Brain pericyte (primary cell): ENCODE data around the gene MYADM.

Source experiments
- DNase-seq: peaks from one replicate; pipeline ENCODE4 v3.0.0-alpha.2; 2012; ENCODE audit warnings: low read depth, low spot score

Gene MYADM

GRCh38 chr19:53884256-53884655, 16.6 kb downstream of the MYADM start:
- no peak for DNase-seq

- DNase-seq = no peak
Measured at GRCh38 chr19:53885036-53885435, 17.4 kb downstream of the MYADM start.

DNA sequence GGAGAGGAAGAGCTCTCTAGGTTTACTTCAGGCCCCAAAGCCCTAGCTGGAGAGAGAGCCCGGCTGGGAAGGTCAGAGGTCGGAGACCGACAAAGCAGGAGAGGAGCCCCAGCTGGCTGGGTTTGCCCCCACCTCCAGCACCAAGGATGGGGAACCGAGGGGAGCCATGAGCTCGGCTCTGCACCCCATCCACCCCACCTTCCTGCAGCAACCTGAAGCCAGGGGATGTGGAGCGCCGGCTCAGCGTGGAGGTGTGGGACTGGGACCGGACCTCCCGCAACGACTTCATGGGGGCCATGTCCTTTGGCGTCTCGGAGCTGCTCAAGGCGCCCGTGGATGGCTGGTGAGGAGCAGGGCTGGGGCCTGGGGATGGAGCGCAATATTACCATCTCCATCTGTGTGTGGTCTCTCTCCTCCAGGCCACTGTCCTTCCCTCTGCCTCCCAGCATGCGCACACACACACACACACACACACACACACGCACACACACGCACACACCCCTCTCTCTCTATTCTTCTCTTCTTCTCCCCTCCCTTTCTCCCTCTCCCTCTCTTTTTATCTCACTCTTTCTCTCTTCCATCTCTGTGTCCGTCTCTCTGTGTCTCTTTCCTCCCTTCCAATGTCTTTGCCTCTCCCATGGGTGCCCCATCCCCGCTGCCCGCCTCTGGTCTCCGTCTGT, 24.8 kb downstream of the MYADM start:
- DNase-seq = no peak

- no peak for DNase-seq
Measured at GRCh38 chr19:53892981-53893325, 25.3 kb downstream of the MYADM start.

- DNase-seq = no peak
Measured at GRCh38 chr19:53894707-53895106, 27.0 kb downstream of the MYADM start.

GRCh38 chr19:53896682-53897081, 29.0 kb downstream of the MYADM start:
- no peak for DNase-seq

- no peak for DNase-seq
Measured at GRCh38 chr19:53897459-53897858, 29.8 kb downstream of the MYADM start.

GRCh38 chr19:53898166-53898565, 30.5 kb downstream of the MYADM start:
- no peak for DNase-seq

DNA sequence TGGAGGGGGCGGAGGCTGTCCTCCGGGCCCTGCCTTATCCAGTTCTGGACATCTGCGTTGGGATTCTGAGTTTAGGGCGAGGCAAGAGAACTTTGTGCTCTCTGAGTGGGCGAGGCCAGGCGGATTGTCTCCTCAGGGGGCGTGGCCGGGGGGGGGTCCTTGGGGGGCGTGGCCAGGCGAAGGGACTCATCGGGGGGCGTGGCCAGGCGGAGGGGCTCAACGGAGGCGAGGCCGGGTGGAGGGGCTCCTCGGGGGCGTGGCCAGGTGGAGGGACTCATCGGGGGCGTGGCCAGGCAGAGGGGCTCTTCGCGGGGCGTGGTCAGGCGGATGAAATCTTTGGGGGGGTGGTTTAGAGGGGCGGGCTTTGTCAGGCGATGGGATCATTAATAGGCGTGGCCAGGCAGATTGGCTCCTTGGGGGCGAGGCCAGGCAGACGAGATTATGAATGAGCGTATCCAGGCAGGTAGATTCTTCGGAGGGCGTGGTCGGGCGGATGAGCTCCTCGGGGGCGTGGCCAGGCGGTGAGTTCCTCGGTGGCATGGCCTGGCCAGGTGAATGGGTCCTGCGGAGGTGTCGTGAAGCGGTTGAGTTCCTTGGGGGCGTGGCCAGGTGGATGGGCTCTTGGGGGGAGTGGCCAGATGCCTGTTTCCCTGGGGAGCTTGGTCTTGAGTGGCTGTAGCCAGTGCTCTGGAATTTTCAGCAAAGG, 31.1 kb downstream of the MYADM start:
- no peak for DNase-seq

DNA sequence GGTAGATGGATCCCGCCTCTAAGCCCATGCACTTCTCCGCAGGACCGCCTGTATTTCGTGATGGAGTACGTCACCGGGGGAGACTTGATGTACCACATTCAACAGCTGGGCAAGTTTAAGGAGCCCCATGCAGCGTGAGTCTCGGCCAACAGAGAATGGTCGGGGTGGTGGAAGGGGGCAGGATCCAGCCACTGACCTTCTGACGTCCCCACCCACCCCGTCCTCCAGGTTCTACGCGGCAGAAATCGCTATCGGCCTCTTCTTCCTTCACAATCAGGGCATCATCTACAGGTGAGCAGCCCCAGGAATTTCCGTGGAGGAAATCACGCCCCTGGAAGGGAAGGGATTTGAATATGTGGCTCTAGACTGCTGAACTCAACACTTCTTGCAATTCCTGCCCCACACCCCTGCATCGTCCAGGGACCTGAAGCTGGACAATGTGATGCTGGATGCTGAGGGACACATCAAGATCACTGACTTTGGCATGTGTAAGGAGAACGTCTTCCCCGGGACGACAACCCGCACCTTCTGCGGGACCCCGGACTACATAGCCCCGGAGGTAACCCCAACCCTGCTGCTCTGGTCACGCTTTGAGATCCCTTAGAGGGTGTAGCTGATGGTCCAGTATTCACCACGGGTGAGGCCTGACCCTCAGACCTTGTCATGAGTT, 32.6 kb downstream of the MYADM start:
- no peak for DNase-seq

GRCh38 chr19:53903055-53903680, 35.5 kb downstream of the MYADM start:
- no peak for DNase-seq

GRCh38 chr19:53904909-53905308, 37.2 kb downstream of the MYADM start:
- DNase-seq = no peak

DNA sequence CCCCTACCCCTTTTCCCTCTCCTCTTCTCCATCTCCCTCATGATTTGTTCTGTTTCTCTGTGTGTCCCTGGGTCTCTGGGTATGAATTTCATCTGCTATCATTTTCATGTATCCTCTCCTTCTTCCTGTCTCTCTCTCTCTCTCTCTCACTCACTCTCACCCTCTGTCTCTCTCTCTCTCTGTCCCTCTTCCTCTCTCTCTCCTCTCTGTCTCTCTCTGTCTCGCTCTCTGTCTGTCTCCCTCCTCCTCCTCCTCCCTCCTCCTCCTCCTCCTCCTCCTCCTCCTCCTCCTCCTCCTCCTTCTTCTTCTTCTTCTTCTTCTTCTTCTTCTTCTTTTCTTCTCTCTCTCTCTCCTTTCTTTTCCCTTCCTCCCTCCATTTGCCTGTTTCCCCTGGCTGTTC, 38.1 kb downstream of the MYADM start:
- DNase-seq = no peak

DNA sequence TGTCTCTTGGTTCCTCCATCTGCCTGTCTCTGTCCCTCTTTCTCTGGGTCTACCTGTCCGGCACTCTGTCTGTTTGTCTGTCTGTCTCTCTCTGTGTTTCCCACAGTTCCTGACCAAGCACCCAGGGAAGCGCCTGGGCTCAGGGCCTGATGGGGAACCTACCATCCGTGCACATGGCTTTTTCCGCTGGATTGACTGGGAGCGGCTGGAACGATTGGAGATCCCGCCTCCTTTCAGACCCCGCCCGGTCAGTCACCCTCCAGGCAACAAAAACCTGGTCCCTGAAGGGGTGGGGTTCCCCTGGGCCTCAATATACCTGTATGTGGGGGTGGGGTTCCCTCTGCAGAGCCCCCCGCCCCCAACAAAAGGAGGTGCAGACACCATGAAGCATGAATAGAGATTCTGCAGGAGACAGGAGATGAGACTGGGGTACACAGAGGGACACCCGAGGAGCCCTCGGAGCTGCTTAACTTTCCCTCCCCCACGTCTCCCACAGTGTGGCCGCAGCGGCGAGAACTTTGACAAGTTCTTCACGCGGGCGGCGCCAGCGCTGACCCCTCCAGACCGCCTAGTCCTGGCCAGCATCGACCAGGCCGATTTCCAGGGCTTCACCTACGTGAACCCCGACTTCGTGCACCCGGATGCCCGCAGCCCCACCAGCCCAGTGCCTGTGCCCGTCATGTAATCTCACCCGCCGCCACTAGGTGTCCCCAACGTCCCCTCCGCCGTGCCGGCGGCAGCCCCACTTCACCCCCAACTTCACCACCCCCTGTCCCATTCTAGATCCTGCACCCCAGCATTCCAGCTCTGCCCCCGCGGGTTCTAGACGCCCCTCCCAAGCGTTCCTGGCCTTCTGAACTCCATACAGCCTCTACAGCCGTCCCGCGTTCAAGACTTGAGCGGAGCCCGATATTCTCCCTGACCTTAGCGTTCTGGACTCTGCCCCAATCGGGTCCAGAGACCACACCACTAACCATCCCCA, 38.8 kb downstream of the MYADM start:
- DNase-seq = no peak

- DNase-seq = no peak
Measured at GRCh38 chr19:53907193-53907581, 39.5 kb downstream of the MYADM start.

- no peak for DNase-seq
Measured at GRCh38 chr19:53907690-53908089, 40.0 kb downstream of the MYADM start.

DNA sequence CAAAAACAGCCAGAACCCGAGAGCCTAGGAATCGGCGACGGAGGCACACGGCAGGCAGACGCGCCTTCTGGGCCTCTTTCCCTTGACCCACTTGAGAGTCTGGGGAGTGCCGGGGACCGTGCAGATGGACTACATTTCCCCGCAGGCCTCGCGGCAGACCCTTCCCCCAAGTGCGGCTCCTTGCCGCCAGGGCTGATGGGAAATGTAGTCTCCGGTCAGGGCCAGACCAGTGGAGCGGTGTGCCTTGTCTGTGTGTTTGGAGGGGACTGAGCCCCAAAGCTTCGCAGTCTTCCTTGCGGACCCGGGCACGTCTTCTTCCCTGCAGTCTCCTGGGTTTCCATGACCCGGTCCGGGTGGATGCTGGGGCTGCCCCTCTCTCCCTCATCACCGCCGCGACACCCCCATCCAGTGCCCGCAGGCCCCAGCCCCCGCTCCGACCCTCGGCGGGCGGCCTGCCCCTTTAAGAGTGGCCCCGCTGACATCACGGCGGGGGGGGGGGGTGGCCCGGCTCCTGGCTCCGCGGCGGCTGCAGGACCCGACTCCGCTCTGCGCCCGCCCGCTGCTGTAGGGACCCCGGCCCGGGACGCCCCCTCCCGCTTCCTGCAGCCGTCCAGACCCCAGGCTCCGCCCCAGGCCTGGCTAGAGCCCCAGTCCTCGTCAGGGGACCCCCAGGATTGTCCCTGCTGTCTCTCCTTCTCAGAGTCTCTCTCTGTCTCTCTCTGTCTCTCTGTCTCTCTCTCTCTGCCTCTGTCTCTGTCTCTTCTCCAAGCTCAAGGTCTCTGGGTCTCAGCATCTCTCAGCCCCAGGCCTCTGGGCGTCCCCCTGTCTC, 40.6 kb downstream of the MYADM start:
- no peak for DNase-seq

GRCh38 chr19:53908935-53909415, 41.3 kb downstream of the MYADM start, which contains the start of gene CACNG7:
TSS of gene CACNG7 (plus strand) at chr19:53909278. CDS start at chr19:53912832, 3,554 bp downstream.
- DNase-seq = no peak

DNA sequence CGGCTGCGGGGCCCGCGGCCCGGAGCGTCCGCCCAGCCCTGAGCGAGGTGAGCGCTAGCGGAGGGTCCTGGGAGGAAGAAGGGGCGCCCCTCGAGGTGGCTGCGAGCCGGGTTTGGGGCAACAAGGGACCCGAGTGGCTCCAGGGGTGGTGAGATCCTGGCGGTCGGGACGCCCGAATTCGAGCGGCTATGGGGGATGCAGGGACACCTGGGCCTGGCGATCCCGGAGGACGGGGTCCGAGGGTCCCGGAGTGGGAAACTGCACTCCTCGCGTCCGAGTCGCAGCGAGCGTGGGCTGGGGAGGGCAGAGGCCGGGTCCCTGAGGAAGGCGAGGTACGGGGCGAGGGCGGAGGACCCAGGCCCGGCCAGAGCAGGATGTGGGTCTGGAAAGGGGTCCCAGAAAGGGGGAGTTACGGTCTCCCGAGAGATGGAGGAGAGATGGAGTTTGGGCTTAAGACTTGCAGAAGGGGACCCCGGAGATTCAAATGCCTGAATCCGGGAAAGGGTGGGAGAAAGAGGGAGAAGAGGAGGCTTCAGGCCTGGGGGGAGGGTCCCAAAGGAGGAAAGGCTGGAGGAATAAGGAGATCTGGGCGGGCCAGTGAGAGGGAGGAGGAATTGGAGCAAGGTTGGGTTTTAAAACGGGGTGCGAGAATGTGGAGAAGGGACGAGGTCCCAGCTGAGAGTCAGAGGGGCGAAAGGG, 41.9 kb downstream of the MYADM start:
- DNase-seq = no peak

- DNase-seq = no peak
Measured at GRCh38 chr19:53910170-53910518, 42.5 kb downstream of the MYADM start.
